T-helper 22 cell (primary cell): ENCODE measurements around the gene GDNF.
"Not testable (repeated sequence)": the region's sequence is repeated elsewhere in the genome, so short reads cannot be mapped to it uniquely, and the experiment has no call there.

Experiments used
- DNase-seq: peaks from one replicate; pipeline ENCODE4 v3.0.0-alpha.2; 2020; ENCODE audit warnings: low read depth

GDNF gene

GRCh38 chr5:37816331-37816730, 23.5 kb downstream of the GDNF start:
- DNase-seq, result no peak

DNA sequence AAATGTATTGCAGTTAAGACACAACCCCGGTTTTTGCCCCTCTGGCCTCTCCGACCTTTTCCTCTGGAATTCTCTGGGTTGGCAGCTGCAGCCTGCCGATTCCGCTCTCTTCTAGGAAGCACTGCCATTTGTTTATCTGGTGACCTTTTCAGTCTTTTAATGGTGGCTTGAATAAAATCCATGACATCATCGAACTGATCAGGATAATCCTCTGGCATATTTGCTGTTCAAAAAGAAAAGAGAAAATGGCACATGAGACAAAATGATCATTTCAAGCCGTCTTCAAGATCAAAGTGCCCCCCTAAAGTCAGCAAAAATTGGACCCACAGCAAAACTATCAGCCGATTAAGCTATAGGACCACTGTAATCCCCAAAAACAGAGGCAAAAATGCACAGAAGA, 23.9 kb downstream of the GDNF start:
- no peak for DNase-seq

- no peak for DNase-seq
Observed at GRCh38 chr5:37814699-37815098, 25.1 kb downstream of the GDNF start.

- no peak for DNase-seq
Observed at GRCh38 chr5:37812365-37812764, 27.5 kb downstream of the GDNF start.

DNA sequence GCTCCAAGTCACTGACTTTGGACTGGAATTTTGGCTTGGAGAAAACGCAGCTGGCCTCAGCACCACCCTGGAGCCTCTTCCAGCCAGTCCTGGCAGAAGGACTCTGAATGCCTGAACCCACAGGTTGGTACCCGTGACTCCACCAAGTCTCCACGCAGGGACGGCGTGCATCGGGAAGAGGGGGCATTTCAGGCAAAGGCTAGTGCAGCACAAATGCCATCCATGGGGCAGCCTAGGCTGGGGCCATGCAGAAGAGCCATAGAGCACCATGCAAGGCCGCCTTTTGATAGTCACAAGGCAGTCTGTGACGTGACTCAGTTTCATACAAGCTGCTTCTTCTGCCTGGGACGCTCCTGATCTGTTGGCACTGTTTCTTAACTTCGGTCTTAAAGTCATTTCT, 28.0 kb downstream of the GDNF start:
- DNase-seq, result no peak

DNA sequence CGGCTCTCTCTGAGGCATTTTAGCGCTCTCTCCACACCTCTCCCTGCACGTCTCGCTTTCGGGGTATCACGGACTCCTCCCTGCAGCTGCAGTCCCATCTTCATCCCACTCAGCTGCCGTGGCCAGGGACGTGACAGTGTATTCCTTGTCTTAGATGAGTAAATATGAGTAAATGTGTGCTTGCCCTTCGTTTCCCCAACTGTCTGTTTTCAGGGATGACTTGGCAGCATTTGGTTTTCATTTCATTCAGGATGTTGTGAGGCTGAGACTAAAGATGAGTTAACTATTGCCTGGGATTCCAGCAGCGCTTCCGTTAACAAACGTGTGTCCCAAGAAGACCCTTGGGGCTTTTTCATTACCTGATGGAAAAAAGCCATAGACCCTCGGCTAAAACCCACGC, 29.5 kb downstream of the GDNF start:
- DNase-seq, result no peak

DNA sequence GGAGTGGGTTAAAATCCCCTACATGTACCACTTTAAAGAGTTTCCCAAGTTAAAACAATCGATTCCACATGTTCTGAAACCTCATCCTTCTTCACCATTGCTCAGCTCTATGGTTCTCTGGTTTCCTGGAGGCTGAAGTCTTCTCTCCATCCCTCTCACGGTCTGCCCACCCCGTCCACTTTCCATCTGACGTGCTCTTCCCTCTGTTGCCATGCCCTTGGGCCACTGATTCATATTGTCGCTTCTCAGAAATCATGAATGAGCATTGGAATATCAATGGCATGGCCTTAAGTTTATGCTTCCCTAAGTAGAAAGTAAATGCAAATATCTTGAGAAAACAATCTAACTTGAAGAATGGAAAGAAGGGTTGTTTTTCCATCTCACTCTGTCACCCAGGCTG, 30.9 kb downstream of the GDNF start:
- no peak for DNase-seq

GRCh38 chr5:37807621-37808301, 32.1 kb downstream of the GDNF start:
- no peak for DNase-seq

- no peak for DNase-seq
Observed at GRCh38 chr5:37807015-37807414, 32.8 kb downstream of the GDNF start.

DNA sequence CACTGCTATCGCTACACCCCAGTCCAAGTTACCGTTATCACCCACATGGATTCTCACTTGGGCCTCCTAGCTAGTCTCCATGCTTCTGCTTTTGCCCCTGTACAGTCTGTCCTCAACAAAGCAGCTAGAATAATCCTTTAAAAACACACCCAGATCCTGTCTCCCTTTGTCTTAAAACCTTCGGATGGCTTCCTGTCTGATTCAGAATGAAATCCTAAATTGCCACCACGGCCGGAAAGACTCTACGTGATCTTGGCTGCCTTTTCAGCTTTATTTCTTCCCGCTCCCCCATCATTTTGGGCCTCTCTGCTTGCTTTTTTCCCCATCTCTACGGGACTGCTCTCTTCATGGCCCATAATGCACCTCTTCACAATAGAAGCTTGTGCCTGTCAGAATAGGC, 33.4 kb downstream of the GDNF start:
- DNase-seq, result no peak

GRCh38 chr5:37806016-37806415, 33.8 kb downstream of the GDNF start:
- no peak for DNase-seq

DNA sequence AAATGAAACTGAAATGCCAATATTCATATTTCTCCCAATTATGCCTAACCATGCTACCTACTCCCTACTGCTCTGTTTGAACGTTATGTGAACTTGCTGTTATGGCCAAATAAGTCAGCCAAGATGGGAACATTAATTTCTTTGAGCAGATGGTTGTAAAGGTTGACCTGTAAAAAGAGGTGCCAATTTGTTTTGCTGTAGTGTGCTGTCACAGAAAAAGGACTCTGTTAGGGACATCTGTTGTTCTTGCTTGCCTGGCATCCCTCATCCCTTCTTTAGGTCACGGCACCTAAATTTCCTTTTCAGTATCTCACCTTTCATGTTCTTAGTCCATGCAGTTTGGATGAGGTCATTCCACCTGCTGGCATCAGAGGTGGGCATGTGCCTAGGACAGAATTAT, 35.4 kb downstream of the GDNF start:
- no peak for DNase-seq

DNA sequence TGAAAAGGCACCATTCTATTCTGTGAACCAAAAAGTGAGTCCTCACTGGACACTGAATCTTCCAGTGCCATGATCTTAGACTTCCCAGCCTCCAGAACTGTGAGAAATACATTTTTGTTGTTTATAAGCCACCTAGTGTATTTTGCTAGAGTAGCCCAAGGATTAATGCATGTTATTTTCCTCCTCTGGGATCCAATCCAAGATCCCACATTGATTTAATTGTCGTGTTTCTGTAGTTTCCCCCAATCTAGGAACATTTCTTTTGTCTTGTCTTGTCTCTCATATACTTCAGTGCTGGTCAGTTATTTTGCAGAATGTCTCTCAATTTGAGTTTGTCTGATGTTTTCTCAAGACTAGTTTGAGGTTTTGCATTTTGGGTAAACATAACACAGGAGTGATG, 36.4 kb downstream of the GDNF start:
- no peak for DNase-seq

GRCh38 chr5:37801521-37801920, 38.3 kb downstream of the GDNF start:
- DNase-seq, result no peak

- no peak for DNase-seq
Observed at GRCh38 chr5:37799865-37800421, 39.9 kb downstream of the GDNF start.

DNA sequence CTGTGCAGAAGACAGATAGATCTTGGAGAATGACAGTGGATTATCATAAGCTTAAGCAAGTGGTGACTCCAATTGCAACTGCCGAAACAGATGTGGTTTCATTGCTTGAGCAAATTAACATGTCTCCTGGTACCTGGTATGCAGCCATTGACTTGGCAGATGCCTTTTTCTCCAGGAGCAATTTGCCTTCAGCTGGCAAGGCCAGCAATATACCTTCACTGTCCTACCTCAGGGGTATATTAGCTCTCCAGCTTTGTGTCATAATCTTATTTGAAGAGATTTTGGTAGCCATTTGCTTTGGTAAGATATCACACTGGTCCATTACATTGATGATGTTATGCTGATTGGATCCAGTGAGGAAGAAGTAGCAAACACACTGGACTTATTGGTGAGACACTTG, 43.4 kb downstream of the GDNF start:
- not testable (repeated sequence) for DNase-seq

DNA sequence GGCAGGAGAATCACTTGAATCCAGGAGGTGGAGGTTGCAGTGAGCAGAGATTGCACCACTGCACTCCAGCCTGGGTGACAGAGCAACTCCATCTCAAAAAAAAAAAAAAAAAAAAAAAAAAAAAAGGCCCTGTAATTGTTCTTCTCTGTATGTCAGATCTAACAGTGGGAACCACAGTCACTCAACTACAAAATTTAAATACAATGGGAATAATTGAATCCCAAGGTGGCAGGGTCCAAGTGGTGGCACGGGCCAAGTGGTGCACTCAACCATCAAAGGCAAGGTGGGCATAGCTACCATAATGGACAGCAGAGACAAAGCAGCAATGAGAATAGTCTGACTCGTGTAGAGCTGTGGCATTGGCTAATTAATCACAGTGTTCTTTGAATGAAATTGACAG, 44.5 kb downstream of the GDNF start:
- DNase-seq, result not testable (repeated sequence)

DNA sequence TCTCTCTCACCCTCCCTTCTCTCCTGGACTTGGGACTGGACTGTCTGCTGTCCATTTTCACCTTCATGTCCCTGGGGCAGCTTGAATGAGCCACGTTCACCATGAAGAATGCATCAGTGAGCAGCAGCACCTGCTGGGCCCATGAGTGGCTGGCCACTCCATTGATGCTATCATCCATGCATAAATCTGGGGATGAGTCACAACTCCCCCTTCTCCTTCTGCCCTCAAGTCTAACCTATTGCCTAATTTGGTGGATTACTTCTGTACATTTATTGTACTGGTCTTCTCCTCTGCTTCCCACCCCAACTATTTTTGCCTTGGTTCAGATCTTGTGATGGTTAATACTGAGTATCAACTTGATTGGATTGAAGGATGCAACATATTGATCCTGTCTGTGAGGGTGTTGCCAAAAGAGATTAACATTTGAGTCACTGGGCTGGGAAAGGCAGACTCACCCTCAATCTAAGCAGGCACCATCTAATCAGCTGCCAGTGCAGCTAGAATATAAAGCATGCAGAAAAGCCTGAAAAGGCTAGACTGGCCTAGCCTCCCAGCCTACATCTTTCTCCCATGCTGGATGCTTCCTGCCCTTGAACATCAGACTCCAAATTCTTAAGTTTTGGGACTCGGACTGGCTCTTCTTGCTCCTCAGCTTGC, 46.7 kb downstream of the GDNF start:
- no peak for DNase-seq

- no peak for DNase-seq
Observed at GRCh38 chr5:37791321-37791720, 48.5 kb downstream of the GDNF start.

GRCh38 chr5:37789991-37790390, 49.9 kb downstream of the GDNF start:
- DNase-seq, result no peak

GRCh38 chr5:37787742-37788141, 52.1 kb downstream of the GDNF start:
- DNase-seq, result no peak

- no peak for DNase-seq
Observed at GRCh38 chr5:37786862-37787519, 52.9 kb downstream of the GDNF start.

GRCh38 chr5:37786416-37786815, 53.4 kb downstream of the GDNF start:
- no peak for DNase-seq
